HepG2 (cell line): ENCODE results near the gene ERBB4. TPM values are rescaled to one million over a fixed set of nuclear protein-coding genes. Genes with fewer than 3 reads are reported as not detected.

ENCODE experiments used
- ATAC-seq: fragments of 200-7000 bp; cut with Tn5 transposase; 3 replicates; pipeline ENCODE4 v1.9.1; 2020; ENCODE audit warnings: mild to moderate bottlenecking, moderate library complexity
- BruUV-seq: library from RNA; stranded (reverse); fragments of 400-500 nt; replicated peaks from 2 replicates; lab custom pipeline; 2021; lab: Mats Ljungman, UMichigan
- CTCF ChIA-PET: fragments of 300-600 bp; formaldehyde crosslinking; extraction: SDS; loops from one replicate; lab custom pipeline; 2021; ENCODE audit warnings: low total read pairs, inconsistent platforms, low intra/inter-chr PET ratio; lab: Yijun Ruan, JAX
- POLR2A ChIA-PET: fragments of 350-600 bp; sonication (Branson Sonifier 250); formaldehyde crosslinking; loops from one replicate; lab custom pipeline; 2020; ENCODE audit warnings: antibody characterized with exemption, inconsistent platforms; lab: Yijun Ruan, JAX
- DNase-seq: peaks from one replicate; pipeline ENCODE4 v3.0.0-alpha.2; 2015; ENCODE audit warnings: low spot score
- FAIRE-seq: peaks from 3 replicates; lab custom pipeline; 2011; peaks lifted over from hg19 to GRCh38; lab: Jason Lieb, UNC
- H2AFZ ChIP-seq: one replicate; pipeline ENCODE4 v1.6.1; 2011; ENCODE audit warnings: low read length, inconsistent platforms
- H3K27ac ChIP-seq: fragments of 300-600 bp; 3 replicates; pipeline ENCODE4 v1.8.0; 2011; ENCODE audit warnings: mixed run types, mild to moderate bottlenecking, mixed read lengths, low read length, inconsistent platforms; ENCODE audit not compliant: insufficient read depth; ENCODE audit errors: extremely low read length
- H3K27me3 ChIP-seq, 2 experiments: fragments of 200-600 bp in 1 of 2; 2 replicates in 1 of 2; 3 replicates in 1 of 2; pipeline versions ENCODE4 v1.6.0 to v1.8.0; 2011; ENCODE audit warnings: low read length in 2 of 2, mild to moderate bottlenecking in 2 of 2, moderate library complexity in 2 of 2, inconsistent platforms in 1 of 2; ENCODE audit not compliant: insufficient read depth in 2 of 2, control insufficient read depth in 1 of 2
- H3K36me3 ChIP-seq, 2 experiments: fragments of 200-600 bp in 1 of 2; replicated peaks in 1 of 2; 2 replicates in 1 of 2; 3 replicates in 1 of 2; pipeline versions ENCODE4 v1.5.1 to v1.8.0; 2011; ENCODE audit warnings: low read length in 2 of 2, inconsistent platforms in 1 of 2; ENCODE audit not compliant: insufficient read depth in 2 of 2, control insufficient read depth in 1 of 2
- H3K4me1 ChIP-seq: 2 replicates; pipeline ENCODE4 v1.5.1; 2012; ENCODE audit warnings: low read length, inconsistent platforms; ENCODE audit not compliant: insufficient read depth
- H3K4me2 ChIP-seq: 2 replicates; pipeline ENCODE4 v1.6.0; 2011; ENCODE audit warnings: low read depth, low read length, inconsistent platforms
- H3K4me3 ChIP-seq, 3 experiments: fragments of 200-600 bp in 1 of 3; sonication (generic), shearing (Covaris generic) in 1 of 3; replicated peaks in 1 of 3; 2 replicates each; pipeline ENCODE4 v1.5.1; 2011 to 2016; ENCODE audit warnings: low read length in 3 of 3, inconsistent platforms in 2 of 3, low read depth in 2 of 3, mild to moderate bottlenecking in 2 of 3, control low read depth in 1 of 3, mixed read lengths in 1 of 3; ENCODE audit not compliant: insufficient read depth in 1 of 3
- H3K79me2 ChIP-seq: one replicate; pipeline ENCODE4 v1.6.1; 2011; ENCODE audit warnings: low read length, inconsistent platforms; ENCODE audit not compliant: insufficient read depth
- H3K9ac ChIP-seq: 2 replicates; pipeline ENCODE4 v1.6.0; 2011; ENCODE audit warnings: mild to moderate bottlenecking, low read depth, low read length, inconsistent platforms; ENCODE audit not compliant: insufficient read depth
- H3K9me3 ChIP-seq: 2 replicates; pipeline ENCODE4 v1.5.1; 2012; ENCODE audit warnings: mild to moderate bottlenecking, low read length
- H4K20me1 ChIP-seq: 2 replicates; pipeline ENCODE4 v1.6.0; 2011; ENCODE audit warnings: inconsistent platforms, mild to moderate bottlenecking, low read length, moderate library complexity; ENCODE audit not compliant: insufficient read depth
- CBFB ChIP-seq: sonication (generic); formaldehyde crosslinking; IDR thresholded peaks from 2 replicates; pipeline ENCODE4 v1.4.0; 2020; ENCODE audit warnings: missing genetic modification reagents
- CHCHD3 ChIP-seq: sonication (generic); formaldehyde crosslinking; IDR thresholded peaks from 2 replicates; pipeline ENCODE4 v1.8.0; 2022; ENCODE audit warnings: mild to moderate bottlenecking, missing genetic modification reagents, moderate library complexity
- FOXM1 ChIP-seq: sonication (generic); formaldehyde crosslinking; IDR thresholded peaks from 2 replicates; pipeline ENCODE4 v1.5.0; 2020; ENCODE audit warnings: missing genetic modification reagents
- MLLT10 ChIP-seq: sonication (generic); formaldehyde crosslinking; IDR thresholded peaks from 2 replicates; pipeline ENCODE4 v1.4.0; 2020; ENCODE audit warnings: missing genetic modification reagents
- MTA3 ChIP-seq: sonication (generic); formaldehyde crosslinking; IDR thresholded peaks from 2 replicates; pipeline ENCODE4 v1.4.0; 2020; ENCODE audit warnings: missing genetic modification reagents
- SAFB2 ChIP-seq: sonication (generic); formaldehyde crosslinking; IDR thresholded peaks from 2 replicates; pipeline ENCODE4 v1.5.1; 2020; ENCODE audit warnings: missing genetic modification reagents, low read depth, mild to moderate bottlenecking, borderline replicate concordance
- SETDB1 ChIP-seq: sonication (generic); formaldehyde crosslinking; IDR thresholded peaks from 2 replicates; pipeline ENCODE4 v1.5.1; 2020; ENCODE audit warnings: missing genetic modification reagents, mild to moderate bottlenecking, borderline replicate concordance
- SIX1 ChIP-seq: sonication (generic); formaldehyde crosslinking; IDR thresholded peaks from 2 replicates; pipeline ENCODE4 v1.4.0; 2020; ENCODE audit warnings: missing genetic modification reagents, borderline replicate concordance
- U2AF1 ChIP-seq: fragments of 200-400 bp; formaldehyde crosslinking; optimal IDR thresholded peaks from 2 replicates; pipeline ENCODE3; 2017; ENCODE audit warnings: mild to moderate bottlenecking, low read depth, low read length
- ZBTB20 ChIP-seq: sonication (generic); formaldehyde crosslinking; IDR thresholded peaks from 2 replicates; pipeline ENCODE4 v1.8.1; 2023; ENCODE audit warnings: missing genetic modification reagents, low read depth, mild to moderate bottlenecking, borderline replicate concordance
- ZBTB37 ChIP-seq: sonication (generic); formaldehyde crosslinking; IDR thresholded peaks from 2 replicates; pipeline ENCODE4 v1.4.0; 2020; ENCODE audit warnings: mild to moderate bottlenecking, missing genetic modification reagents
- ZC3H13 ChIP-seq: sonication (generic); formaldehyde crosslinking; IDR thresholded peaks from 2 replicates; pipeline ENCODE4 v1.8.1; 2023; ENCODE audit warnings: mild to moderate bottlenecking, missing genetic modification reagents, moderate library complexity
- ZNF142 ChIP-seq: sonication (generic); formaldehyde crosslinking; IDR thresholded peaks from 2 replicates; pipeline ENCODE4 v1.4.0; 2020; ENCODE audit warnings: missing genetic modification reagents
- ZNF251 ChIP-seq: sonication (generic); formaldehyde crosslinking; IDR thresholded peaks from 2 replicates; pipeline ENCODE4 v1.9.0; 2021; ENCODE audit warnings: mild to moderate bottlenecking, missing genetic modification reagents
- WGBS: methylation state at CpG from one replicate; pipeline ENCODE4 v1.1.6; 2017; ENCODE audit warnings: low lambda C conversion rate; 5-methylcytosine and 5-hydroxymethylcytosine counted together
- in situ Hi-C: cut with HindIII; loops from 2 replicates; pipeline ENCODE4 v1.10.0; 2017; ENCODE audit warnings: low pct_unique_long_range_greater_than_20kb; ENCODE audit not compliant: extremely low pct_ligation_motif_present
- intact Hi-C: fragments of 100-400 bp; cut with micrococcal nuclease; formaldehyde crosslinking; loops from one replicate; pipeline ENCODE4 v1.10.0; 2022; ENCODE audit not compliant: unreplicated experiment
- polyA plus RNA-seq, 8 experiments: library from polyadenylated mRNA; depleted of rRNA in 3 of 8; stranded (reverse) in 7 of 8; unstranded in 1 of 8; fragments of >200 nt; fragmentation: Illumina TruSeq in 4 of 8; extraction: Trizol in 4 of 8; gene quantifications; 2 replicates each; pipeline versions ENCODE4 v1.2.1 to v1.2.3, GENCODE V29; 2011 to 2016; ENCODE audit warnings: low read depth in 4 of 8, missing spikeins in 1 of 8, mixed read lengths in 1 of 8; ENCODE audit not compliant: insufficient read depth in 1 of 8
- total RNA-seq, 5 experiments: library from RNA; depleted of rRNA; stranded (reverse); fragments of >200 nt; fragmentation: Illumina TruSeq; extraction: Trizol; gene quantifications; 2 replicates each; pipeline ENCODE4 v1.2.3, GENCODE V29; 2016; ENCODE audit warnings: low read depth in 1 of 5

Gene ERBB4
- total and polyA plus RNA-seq, 2 of the 13 experiments (the other 11 are each of a cell fraction or from before 2014, with no cell fraction given), result not detected

- Histone ChIP-seq H3K4me1 (no peaks in the 10 kb centered on the region), H3K27ac (no peak overlapping the region), H2AFZ (no peak overlapping the region), H3K4me3 (no peak overlapping the region), H3K9ac (no peak overlapping the region), H3K36me3 (no peaks in the 10 kb centered on the region), H3K9me3 (no peaks in the 10 kb centered on the region), H3K79me2 (no peaks in the 10 kb centered on the region), H4K20me1 (no peaks in the 10 kb centered on the region), H3K4me2 (no peak overlapping the region), H3K27me3 (no peaks in the 10 kb centered on the region)
- intact Hi-C loops (no loop called here), in situ Hi-C loops (no loop called here)
- FAIRE-seq (no peak), DNase-seq (no peak), ATAC-seq (no peak)
- CTCF ChIA-PET, result no interaction called here
- WGBS, result 18% methylated on average over 3 of the region's 3 CpGs
- no TSS peak for BruUV-seq
- POLR2A ChIA-PET, result no interaction called here
- TF ChIP-seq ZNF251 (CRISPR knock-in tag) (no peak), ZBTB37 (CRISPR knock-in tag) (no peak), CHCHD3 (CRISPR knock-in tag) (no peak), MLLT10 (CRISPR knock-in tag) (no peak), U2AF1 (no peak), MTA3 (no peak), CBFB (CRISPR knock-in tag) (no peak), FOXM1 (CRISPR knock-in tag) (no peak)
Measured at GRCh38 chr2:212156088-212156487, 382.5 kb downstream of the ERBB4 start.

GRCh38 chr2:212154477-212154878 lies 384.1 kb downstream of the ERBB4 start:
- H2AFZ ChIP-seq, result no peak overlapping the region
- no peaks in the 10 kb centered on the region for H3K4me1 ChIP-seq
- no peaks in the 10 kb centered on the region for H3K27me3 ChIP-seq
- no peaks in the 10 kb centered on the region for H3K36me3 ChIP-seq
- no peak overlapping the region for H3K4me3 ChIP-seq
- DNase-seq (no peak), FAIRE-seq (no peak), ATAC-seq (no peak)
- H4K20me1 ChIP-seq, result no peaks in the 10 kb centered on the region
- intact Hi-C loops, result no loop called here
- ChIA-PET CTCF (no interaction called here), POLR2A (no interaction called here)
- no peak overlapping the region for H3K9ac ChIP-seq
- no peak overlapping the region for H3K4me2 ChIP-seq
- in situ Hi-C loops, result no loop called here
- WGBS, result 35% methylated on average over 2 of the region's 2 CpGs
- no TSS peak for BruUV-seq
- no peak overlapping the region for H3K27ac ChIP-seq
- H3K79me2 ChIP-seq, result no peaks in the 10 kb centered on the region
- no peaks in the 10 kb centered on the region for H3K9me3 ChIP-seq
- no peak for TF ChIP-seq SETDB1
- TF ChIP-seq ZC3H13 (CRISPR knock-in tag), result no peak
- TF ChIP-seq SAFB2 (CRISPR knock-in tag), result no peak
- no peak for TF ChIP-seq ZNF142
- no peak for TF ChIP-seq SIX1 (CRISPR knock-in tag)
- no peak for TF ChIP-seq ZBTB20 (CRISPR knock-in tag)
